Measurements from ENCODE around the gene ANO4.

Gene ANO4

GRCh38 chr12:100864366-100864765 is 69.8 kb downstream of the ANO4 start:
- WGBS, 2 experiments, result 91 to 93% methylated on average over 6 of the region's 6 CpGs

GRCh38 chr12:100867639-100868393 is 73.2 kb downstream of the ANO4 start:
- WGBS, 2 experiments, result 94 to 96% methylated on average over 4 of the region's 4 CpGs
- Histone ChIP-seq H3K4me1 (ENCODE audit: control insufficient read depth, insufficient read depth, low read length) (no peaks in the 10 kb centered on the region), H3K36me3 (ENCODE audit: control insufficient read depth, insufficient read depth, low read length) (no peaks in the 10 kb centered on the region), H3K9me3 (ENCODE audit: control insufficient read depth, low read length) (no peaks in the 10 kb centered on the region), H3K27ac (ENCODE audit: insufficient read depth, low read depth, low read length, poor library complexity, severe bottlenecking) (no peak overlapping the region), H3K4me3 (ENCODE audit: insufficient read depth, low read depth, low read length) (no peak overlapping the region), H3K27me3 (ENCODE audit: control insufficient read depth, insufficient read depth, low read length, poor library complexity, severe bottlenecking) (no peaks in the 10 kb centered on the region)

More at GRCh38 chr12:100864366-100864765, 69.8 kb downstream of the ANO4 start:
- H3K9me3 ChIP-seq (ENCODE audit: control insufficient read depth, low read length), result no peaks in the 10 kb centered on the region
- no peaks in the 10 kb centered on the region for H3K36me3 ChIP-seq (ENCODE audit: control insufficient read depth, insufficient read depth, low read length)
- H3K4me1 ChIP-seq (ENCODE audit: control insufficient read depth, insufficient read depth, low read length), result no peaks in the 10 kb centered on the region
- H3K4me3 ChIP-seq (ENCODE audit: insufficient read depth, low read depth, low read length), result no peak overlapping the region
- H3K27ac ChIP-seq (ENCODE audit: insufficient read depth, low read depth, low read length, poor library complexity, severe bottlenecking), result no peak overlapping the region
- no peaks in the 10 kb centered on the region for H3K27me3 ChIP-seq (ENCODE audit: control insufficient read depth, insufficient read depth, low read length, poor library complexity, severe bottlenecking)

- WGBS, 2 experiments, result 92 to 94% methylated on average over 1 of the region's 1 CpG
Measured at GRCh38 chr12:100868487-100868886, 73.9 kb downstream of the ANO4 start.

GRCh38 chr12:100871195-100871734 is 76.7 kb downstream of the ANO4 start:
- no peaks in the 10 kb centered on the region for H3K27me3 ChIP-seq (ENCODE audit: control insufficient read depth, insufficient read depth, low read length, poor library complexity, severe bottlenecking)
- 80% methylated on average over 1 of the region's 1 CpG; no CpG with 5 or more reads in 1 of the 2 experiments for WGBS, 2 experiments

More at GRCh38 chr12:100868487-100868886, 73.9 kb downstream of the ANO4 start:
- Histone ChIP-seq H3K27ac (ENCODE audit: insufficient read depth, low read depth, low read length, poor library complexity, severe bottlenecking) (no peak overlapping the region), H3K4me3 (ENCODE audit: insufficient read depth, low read depth, low read length) (no peak overlapping the region), H3K36me3 (ENCODE audit: control insufficient read depth, insufficient read depth, low read length) (no peaks in the 10 kb centered on the region), H3K27me3 (ENCODE audit: control insufficient read depth, insufficient read depth, low read length, poor library complexity, severe bottlenecking) (no peaks in the 10 kb centered on the region), H3K9me3 (ENCODE audit: control insufficient read depth, low read length) (no peaks in the 10 kb centered on the region), H3K4me1 (ENCODE audit: control insufficient read depth, insufficient read depth, low read length) (no peaks in the 10 kb centered on the region)

GRCh38 chr12:100875156-100875555 is 80.6 kb downstream of the ANO4 start:
- Histone ChIP-seq H3K4me1 (ENCODE audit: control insufficient read depth, insufficient read depth, low read length) (no peaks in the 10 kb centered on the region), H3K27me3 (ENCODE audit: control insufficient read depth, insufficient read depth, low read length, poor library complexity, severe bottlenecking) (no peaks in the 10 kb centered on the region), H3K36me3 (ENCODE audit: control insufficient read depth, insufficient read depth, low read length) (no peaks in the 10 kb centered on the region), H3K4me3 (ENCODE audit: insufficient read depth, low read depth, low read length) (no peak overlapping the region), H3K9me3 (ENCODE audit: control insufficient read depth, low read length) (no peaks in the 10 kb centered on the region), H3K27ac (ENCODE audit: insufficient read depth, low read depth, low read length, poor library complexity, severe bottlenecking) (no peak overlapping the region)
- 93 to 95% methylated on average over 7 of the region's 7 CpGs for WGBS, 2 experiments

More at GRCh38 chr12:100871195-100871734, 76.7 kb downstream of the ANO4 start:
- Histone ChIP-seq H3K9me3 (ENCODE audit: control insufficient read depth, low read length) (no peaks in the 10 kb centered on the region), H3K27ac (ENCODE audit: insufficient read depth, low read depth, low read length, poor library complexity, severe bottlenecking) (no peak overlapping the region), H3K36me3 (ENCODE audit: control insufficient read depth, insufficient read depth, low read length) (no peaks in the 10 kb centered on the region), H3K4me3 (ENCODE audit: insufficient read depth, low read depth, low read length) (no peak overlapping the region), H3K4me1 (ENCODE audit: control insufficient read depth, insufficient read depth, low read length) (no peaks in the 10 kb centered on the region)

GRCh38 chr12:100875771-100876170 is 81.2 kb downstream of the ANO4 start:
- Histone ChIP-seq H3K4me1 (ENCODE audit: control insufficient read depth, insufficient read depth, low read length) (no peaks in the 10 kb centered on the region), H3K36me3 (ENCODE audit: control insufficient read depth, insufficient read depth, low read length) (no peaks in the 10 kb centered on the region), H3K4me3 (ENCODE audit: insufficient read depth, low read depth, low read length) (no peak overlapping the region), H3K27ac (ENCODE audit: insufficient read depth, low read depth, low read length, poor library complexity, severe bottlenecking) (no peak overlapping the region), H3K27me3 (ENCODE audit: control insufficient read depth, insufficient read depth, low read length, poor library complexity, severe bottlenecking) (no peaks in the 10 kb centered on the region), H3K9me3 (ENCODE audit: control insufficient read depth, low read length) (no peaks in the 10 kb centered on the region)
- WGBS, 2 experiments, result 94% methylated on average over 2 of the region's 2 CpGs

- Histone ChIP-seq H3K9me3 (ENCODE audit: control insufficient read depth, low read length) (no peaks in the 10 kb centered on the region), H3K4me3 (ENCODE audit: insufficient read depth, low read depth, low read length) (no peak overlapping the region), H3K27ac (ENCODE audit: insufficient read depth, low read depth, low read length, poor library complexity, severe bottlenecking) (no peak overlapping the region), H3K36me3 (ENCODE audit: control insufficient read depth, insufficient read depth, low read length) (no peaks in the 10 kb centered on the region), H3K27me3 (ENCODE audit: control insufficient read depth, insufficient read depth, low read length, poor library complexity, severe bottlenecking) (no peaks in the 10 kb centered on the region), H3K4me1 (ENCODE audit: control insufficient read depth, insufficient read depth, low read length) (no peaks in the 10 kb centered on the region)
- 71 to 100% methylated on average over 1 to 2 of the region's 2 CpGs for WGBS, 2 experiments
Measured at GRCh38 chr12:100877776-100878175, 83.2 kb downstream of the ANO4 start.

GRCh38 chr12:100895192-100895591 is 100.6 kb downstream of the ANO4 start:
- WGBS, 2 experiments, result 90 to 100% methylated on average over 2 of the region's 2 CpGs
- H3K36me3 ChIP-seq (ENCODE audit: control insufficient read depth, insufficient read depth, low read length), result no peaks in the 10 kb centered on the region
- H3K27ac ChIP-seq (ENCODE audit: insufficient read depth, low read depth, low read length, poor library complexity, severe bottlenecking), result no peak overlapping the region
- H3K4me3 ChIP-seq (ENCODE audit: insufficient read depth, low read depth, low read length), result no peak overlapping the region
- no peaks in the 10 kb centered on the region for H3K27me3 ChIP-seq (ENCODE audit: control insufficient read depth, insufficient read depth, low read length, poor library complexity, severe bottlenecking)
- H3K4me1 ChIP-seq (ENCODE audit: control insufficient read depth, insufficient read depth, low read length), result no peaks in the 10 kb centered on the region
- no peaks in the 10 kb centered on the region for H3K9me3 ChIP-seq (ENCODE audit: control insufficient read depth, low read length)

- no peak overlapping the region for H3K27ac ChIP-seq (ENCODE audit: insufficient read depth, low read depth, low read length, poor library complexity, severe bottlenecking)
- WGBS, 2 experiments, result 83 to 88% methylated on average over 5 of the region's 5 CpGs
Measured at GRCh38 chr12:100896192-100896591, 101.6 kb downstream of the ANO4 start.

GRCh38 chr12:100897240-100897639 is 102.7 kb downstream of the ANO4 start:
- H3K36me3 ChIP-seq (ENCODE audit: control insufficient read depth, insufficient read depth, low read length), result no peaks in the 10 kb centered on the region
- H3K27me3 ChIP-seq (ENCODE audit: control insufficient read depth, insufficient read depth, low read length, poor library complexity, severe bottlenecking), result no peaks in the 10 kb centered on the region
- no peak overlapping the region for H3K27ac ChIP-seq (ENCODE audit: insufficient read depth, low read depth, low read length, poor library complexity, severe bottlenecking)
- H3K4me1 ChIP-seq (ENCODE audit: control insufficient read depth, insufficient read depth, low read length), result no peaks in the 10 kb centered on the region
- no peaks in the 10 kb centered on the region for H3K9me3 ChIP-seq (ENCODE audit: control insufficient read depth, low read length)
- WGBS, 2 experiments, result 94% methylated on average over 5 of the region's 5 CpGs
- H3K4me3 ChIP-seq (ENCODE audit: insufficient read depth, low read depth, low read length), result no peak overlapping the region

More at GRCh38 chr12:100896192-100896591, 101.6 kb downstream of the ANO4 start:
- Histone ChIP-seq H3K4me1 (ENCODE audit: control insufficient read depth, insufficient read depth, low read length) (no peaks in the 10 kb centered on the region), H3K36me3 (ENCODE audit: control insufficient read depth, insufficient read depth, low read length) (no peaks in the 10 kb centered on the region), H3K9me3 (ENCODE audit: control insufficient read depth, low read length) (no peaks in the 10 kb centered on the region), H3K27me3 (ENCODE audit: control insufficient read depth, insufficient read depth, low read length, poor library complexity, severe bottlenecking) (no peaks in the 10 kb centered on the region), H3K4me3 (ENCODE audit: insufficient read depth, low read depth, low read length) (no peak overlapping the region)

Data from ectodermal cell (in vitro differentiated cells).